Amniotic stem cell (primary cell): ENCODE data around the gene NUP85.
"Not testable (repeated sequence)": the region's sequence is repeated elsewhere in the genome, so short reads cannot be mapped to it uniquely, and the experiment has no call there.

ENCODE experiments used
- DNase-seq: peaks from one replicate; lab custom pipeline; 2025; lab: John Stamatoyannopoulos, UW

NUP85 gene

DNA sequence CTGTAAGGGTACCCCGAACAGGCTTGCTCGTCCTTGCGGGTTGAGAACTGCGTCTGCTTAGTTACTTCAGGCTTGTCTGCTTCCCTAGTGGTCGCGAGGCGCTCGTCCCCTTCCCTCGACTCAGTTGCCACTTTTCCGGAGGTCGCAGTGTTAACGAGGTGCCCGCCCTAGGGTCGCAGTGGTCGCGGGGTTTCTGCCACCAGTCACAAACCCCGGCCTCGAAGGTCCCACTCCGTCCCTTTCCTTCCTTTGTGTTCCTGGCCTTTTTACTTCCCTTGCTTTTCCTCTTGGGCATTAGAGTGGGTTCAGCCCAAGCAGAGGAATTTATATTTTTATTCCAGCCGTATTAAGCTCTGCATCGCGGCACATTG, 299 bp downstream of the NUP85 start:
- no peak for DNase-seq

DNA sequence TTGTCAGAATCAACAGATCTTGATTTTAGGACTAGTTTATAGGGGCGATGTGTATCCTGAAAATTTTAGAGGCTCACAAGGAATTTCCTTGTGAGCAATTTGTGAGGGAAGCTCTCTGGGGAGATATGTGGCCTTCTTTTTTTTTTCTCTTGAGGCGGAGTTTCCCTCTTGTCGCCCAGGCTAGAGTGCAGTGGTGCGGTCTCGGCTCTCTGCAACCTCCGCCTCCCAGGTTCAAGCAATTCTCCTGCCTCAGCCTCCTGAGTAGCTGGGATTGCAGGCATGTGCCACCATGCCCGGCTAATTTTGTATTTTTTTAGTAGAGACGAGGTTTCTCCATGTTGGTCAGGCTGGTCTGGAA, 1.6 kb downstream of the NUP85 start:
- DNase-seq: not testable (repeated sequence)

- DNase-seq: no peak
Measured at GRCh38 chr17:75207760-75208159, 2.3 kb downstream of the NUP85 start.

- no peak for DNase-seq
Measured at GRCh38 chr17:75208161-75208560, 2.7 kb downstream of the NUP85 start.

- no peak for DNase-seq
Measured at GRCh38 chr17:75209061-75209460, 3.6 kb downstream of the NUP85 start.

DNA sequence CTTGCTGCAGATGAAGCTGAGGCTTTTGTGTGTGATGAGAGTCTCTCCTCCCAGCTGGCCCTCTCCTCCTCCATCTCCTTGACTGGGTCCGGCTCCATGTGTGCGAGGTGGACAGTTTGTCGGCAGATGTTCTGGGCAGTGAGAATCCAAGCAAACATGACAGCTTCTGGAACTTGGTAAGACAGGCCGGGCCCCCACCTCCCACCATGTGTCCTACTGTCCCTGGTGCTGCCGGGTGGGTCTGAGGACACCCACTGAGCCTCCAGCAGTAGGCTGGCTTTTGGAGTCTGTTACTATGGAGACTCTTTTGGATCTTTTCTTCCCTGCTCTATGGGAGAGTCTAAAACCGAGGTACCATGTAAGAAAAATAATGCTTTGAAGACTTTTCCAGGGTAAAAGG, 12.7 kb downstream of the NUP85 start:
- no peak for DNase-seq

GRCh38 chr17:75219815-75220214, 14.3 kb downstream of the NUP85 start:
- no peak for DNase-seq

GRCh38 chr17:75225016-75225415, 19.5 kb downstream of the NUP85 start:
- DNase-seq: no peak

DNA sequence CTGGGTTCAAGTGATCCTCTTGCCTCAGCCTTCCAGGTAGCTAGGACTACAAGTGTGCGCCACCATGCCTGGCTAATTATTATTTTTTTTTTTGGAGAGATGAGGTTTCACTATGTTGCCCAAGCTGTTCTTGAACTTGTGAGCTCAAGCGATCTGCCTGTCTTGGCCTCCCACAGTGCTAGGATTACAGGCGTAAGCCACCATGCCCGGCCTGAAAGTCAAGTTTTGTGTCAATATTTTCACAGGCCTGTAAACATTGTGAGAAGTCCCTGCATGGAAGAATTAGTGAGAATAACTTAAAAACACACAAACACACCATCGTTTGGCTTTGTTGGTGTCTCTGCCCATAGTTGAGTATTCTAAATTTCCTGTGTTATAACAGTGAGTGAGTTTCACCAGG, 22.2 kb downstream of the NUP85 start:
- no peak for DNase-seq

DNA sequence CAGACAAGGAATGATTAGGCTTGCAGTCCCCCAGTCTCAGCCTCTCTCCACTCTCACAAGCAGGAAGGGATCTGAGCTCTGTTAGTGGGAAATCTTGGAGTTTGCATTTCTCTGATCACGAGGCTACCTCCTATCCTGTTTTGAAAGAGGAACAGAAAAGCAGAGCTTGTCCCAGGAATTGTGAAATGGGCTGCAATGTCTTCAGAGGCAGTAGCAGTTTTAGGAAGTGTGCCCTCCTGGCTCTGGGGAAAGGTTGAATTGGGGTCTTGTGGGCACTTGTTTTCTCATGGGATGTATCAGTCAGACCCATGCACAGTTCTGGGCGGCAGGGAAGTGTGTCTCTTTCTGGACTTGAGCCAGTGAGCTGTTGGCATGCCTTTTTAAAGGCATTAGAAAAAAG, 22.8 kb downstream of the NUP85 start:
- no peak for DNase-seq

- DNase-seq: no peak
Measured at GRCh38 chr17:75228847-75229246, 23.4 kb downstream of the NUP85 start.

- DNase-seq: no peak
Measured at GRCh38 chr17:75231071-75231470, 25.6 kb downstream of the NUP85 start.

- DNase-seq: no peak
Measured at GRCh38 chr17:75231741-75232464, 26.4 kb downstream of the NUP85 start.

- no peak for DNase-seq
Measured at GRCh38 chr17:75232786-75233185, 27.3 kb downstream of the NUP85 start.

DNA sequence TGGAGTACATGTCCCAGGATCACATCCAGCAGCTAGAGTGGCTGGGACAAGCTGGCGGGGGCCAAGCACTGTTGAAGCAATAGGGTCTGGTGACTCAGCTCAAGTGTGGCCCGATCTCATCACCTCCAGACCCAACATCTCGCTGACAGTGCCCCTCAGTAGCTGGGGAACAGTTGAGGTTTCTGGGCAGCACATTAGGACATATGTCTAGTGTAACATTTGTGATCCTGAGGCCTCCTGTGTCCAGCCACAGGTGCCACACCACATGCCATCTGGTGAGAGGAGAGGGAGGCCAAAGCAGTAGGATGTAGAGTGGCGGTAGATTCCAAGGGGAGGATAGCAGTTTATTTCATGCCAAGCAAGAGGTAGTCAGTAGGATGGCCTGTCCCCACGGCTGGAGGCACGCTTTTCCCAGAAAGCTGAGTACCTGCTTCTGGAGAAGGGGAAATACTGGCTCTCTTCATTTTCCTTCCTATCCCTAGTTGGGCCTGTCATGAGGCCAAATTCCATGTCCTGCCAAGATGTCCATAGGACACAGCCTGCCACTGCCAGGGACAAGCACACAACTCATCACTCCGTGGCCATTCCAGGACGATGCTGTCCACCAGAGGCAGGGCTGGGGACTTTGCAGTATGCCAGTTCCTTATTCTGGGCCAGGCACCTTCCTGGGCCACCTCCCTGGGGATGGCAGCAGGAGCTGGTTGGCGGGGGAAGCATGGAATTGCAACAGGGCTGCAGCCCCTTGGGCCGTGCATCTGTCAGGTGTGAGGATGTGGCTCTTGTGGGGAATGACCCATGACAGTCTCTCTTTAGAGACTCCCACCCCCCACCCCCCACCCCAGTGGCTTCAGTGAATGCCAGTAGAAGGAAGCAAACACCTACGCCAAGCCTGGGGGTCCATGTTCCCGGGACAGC, 31.9 kb downstream of the NUP85 start:
- no peak for DNase-seq

- DNase-seq: no peak
Measured at GRCh38 chr17:75238020-75238580, 32.6 kb downstream of the NUP85 start.

- DNase-seq: no peak
Measured at GRCh38 chr17:75238684-75239191, 33.3 kb downstream of the NUP85 start.

GRCh38 chr17:75239214-75239613, 33.7 kb downstream of the NUP85 start:
- DNase-seq: no peak

DNA sequence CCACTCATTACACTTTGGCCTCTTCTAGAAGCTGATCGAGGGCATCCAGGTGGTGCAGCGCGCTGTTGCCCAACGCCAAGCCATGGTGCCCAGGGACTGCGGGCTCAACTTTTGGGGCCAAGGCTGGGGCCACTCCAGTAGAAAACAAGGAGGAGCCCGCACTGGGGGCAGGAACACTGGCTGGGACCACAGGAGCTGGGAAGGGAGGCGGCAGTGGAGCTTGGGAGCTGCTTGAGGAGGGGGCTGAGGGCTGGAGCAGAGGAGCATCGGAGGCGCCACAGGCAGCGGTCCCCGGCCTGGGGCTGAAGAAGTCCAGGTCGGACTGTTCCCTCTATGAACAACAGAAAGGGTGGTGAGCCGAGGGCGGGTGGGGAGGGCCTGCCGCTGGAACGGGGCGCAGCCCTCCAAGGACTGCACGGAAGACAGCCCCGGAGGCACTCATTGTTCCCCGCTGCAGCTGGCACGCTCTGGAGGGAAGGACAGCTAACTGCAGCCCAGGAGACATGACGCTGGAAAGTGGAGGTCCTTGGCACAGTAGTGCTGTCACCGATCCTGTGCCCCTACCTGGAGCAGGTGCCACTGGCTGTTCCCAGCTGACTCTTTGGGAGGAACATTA, 34.4 kb downstream of the NUP85 start:
- no peak for DNase-seq

DNA sequence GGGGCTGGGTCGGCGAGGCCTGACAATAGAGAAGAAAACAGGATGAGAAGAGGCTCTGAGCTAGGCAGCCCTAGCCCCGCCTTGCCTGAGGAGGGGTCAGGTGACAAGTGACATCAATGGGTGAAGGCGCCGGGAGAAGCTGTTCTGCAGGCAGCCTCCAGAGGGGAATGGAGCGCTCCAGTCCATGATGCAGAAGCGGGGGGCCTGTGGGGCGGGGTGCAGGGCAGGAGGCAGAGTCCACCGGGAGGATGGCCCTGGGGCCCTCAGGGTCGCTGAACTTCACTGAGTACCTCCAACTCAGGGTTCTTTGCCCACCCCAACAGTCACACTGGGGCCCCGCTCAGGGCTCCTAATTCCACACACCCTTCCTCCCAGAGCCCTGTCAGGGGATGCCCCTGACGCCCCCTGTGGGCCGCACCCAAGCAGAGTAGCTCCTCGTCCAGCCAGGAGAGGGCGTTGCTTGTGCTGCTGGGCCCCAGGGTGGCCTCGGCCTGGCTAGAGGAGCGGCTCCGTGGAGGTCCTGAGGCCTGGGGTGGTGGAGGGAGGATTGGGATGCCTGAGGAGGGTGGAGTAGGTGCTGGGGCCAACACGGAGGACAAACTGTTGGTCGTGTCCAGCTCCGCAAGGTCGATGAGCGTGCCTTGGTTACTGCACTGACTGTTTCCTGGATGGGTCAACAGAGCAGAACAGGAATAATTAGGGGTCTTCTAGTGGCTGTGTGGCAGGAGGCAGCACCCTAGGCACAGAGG, 35.1 kb downstream of the NUP85 start:
- DNase-seq: no peak

- no peak for DNase-seq
Measured at GRCh38 chr17:75241143-75241430, 35.6 kb downstream of the NUP85 start.

DNA sequence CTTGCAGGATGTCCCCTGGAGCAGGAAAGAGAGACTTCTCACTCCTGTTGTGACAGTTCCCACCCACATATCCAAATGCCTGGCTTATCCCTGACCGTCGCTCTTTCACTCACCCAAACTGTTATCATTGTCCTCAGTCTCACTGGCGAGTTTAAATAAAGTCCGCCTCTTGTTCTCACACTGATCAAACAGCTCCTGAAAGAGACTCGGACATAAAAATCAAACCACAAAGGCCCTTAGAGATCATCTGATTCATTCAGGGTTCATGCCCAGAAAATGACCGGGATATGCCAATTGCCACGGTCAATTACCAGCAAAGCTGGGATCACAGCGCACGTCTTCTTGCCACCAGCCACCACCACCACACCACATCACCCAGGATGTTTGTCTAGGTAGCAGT, 36.0 kb downstream of the NUP85 start:
- DNase-seq: no peak
